Sigmoid colon (tissue), 3 donors: Measurements from ENCODE around the gene SRD5A1.

ENCODE experiments used
- CTCF ChIP-seq, 4 experiments: fragments of 450-650 bp in 3 of 4; fragments of 200-600 bp in 1 of 4; IDR thresholded peaks; one replicate each; pipeline ENCODE4 v1.5.1; 2016 to 2019; ENCODE audit warnings: antibody characterized with exemption in 4 of 4, mild to moderate bottlenecking in 3 of 4, moderate library complexity in 2 of 4
- POLR2A ChIP-seq, 2 donors: fragments of 450-650 bp; IDR thresholded peaks; one replicate each; pipeline ENCODE4 v1.6.1; 2016; ENCODE audit warnings: antibody characterized with exemption in 2 of 2, mild to moderate bottlenecking in 2 of 2, moderate library complexity in 2 of 2

GRCh38 chr5:6597557-6597956, 35.7 kb upstream of the SRD5A1 start:
- TF ChIP-seq CTCF (IDR thresholded peaks at IDR 0.05) (no peak), POLR2A (IDR thresholded peaks at IDR 0.05) (no peak)
